Stimulated activated CD4-positive, alpha-beta T cell treated with anti-CD3 and anti-CD28 coated beads, TNF-alpha, amount 100 ng/mL, for 24 hours (primary cell): ENCODE results near the gene LHX2.

Experiments
- DNase-seq, 3 experiments: peaks; one replicate each; pipeline ENCODE4 v3.0.0-alpha.2; 2020; ENCODE audit warnings: low read depth in 3 of 3

Gene LHX2

GRCh38 chr9:123999661-124000060, 11.9 kb upstream of the LHX2 start:
- DNase-seq, result no peak

GRCh38 chr9:124000161-124000783, 11.3 kb upstream of the LHX2 start:
- no peak for DNase-seq

GRCh38 chr9:124000784-124001457, 10.6 kb upstream of the LHX2 start:
- DNase-seq, result no peak

DNA sequence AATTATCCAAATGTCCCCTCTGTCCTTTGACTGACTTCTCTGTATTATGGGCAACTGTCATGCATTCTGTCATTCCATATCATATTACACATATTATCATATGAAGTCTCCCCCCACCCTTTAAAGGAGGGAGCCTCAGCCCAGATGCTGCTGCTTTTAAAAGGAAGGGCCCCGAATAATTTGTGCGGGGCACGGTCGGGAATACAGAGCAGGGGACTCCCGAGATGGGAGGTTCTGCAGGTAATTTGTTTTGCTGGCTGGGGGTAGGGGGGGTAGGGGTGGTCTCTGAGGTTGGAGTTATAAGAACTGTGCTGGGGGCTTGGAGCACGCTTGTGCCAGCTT, 10.1 kb upstream of the LHX2 start:
- no peak for DNase-seq

DNA sequence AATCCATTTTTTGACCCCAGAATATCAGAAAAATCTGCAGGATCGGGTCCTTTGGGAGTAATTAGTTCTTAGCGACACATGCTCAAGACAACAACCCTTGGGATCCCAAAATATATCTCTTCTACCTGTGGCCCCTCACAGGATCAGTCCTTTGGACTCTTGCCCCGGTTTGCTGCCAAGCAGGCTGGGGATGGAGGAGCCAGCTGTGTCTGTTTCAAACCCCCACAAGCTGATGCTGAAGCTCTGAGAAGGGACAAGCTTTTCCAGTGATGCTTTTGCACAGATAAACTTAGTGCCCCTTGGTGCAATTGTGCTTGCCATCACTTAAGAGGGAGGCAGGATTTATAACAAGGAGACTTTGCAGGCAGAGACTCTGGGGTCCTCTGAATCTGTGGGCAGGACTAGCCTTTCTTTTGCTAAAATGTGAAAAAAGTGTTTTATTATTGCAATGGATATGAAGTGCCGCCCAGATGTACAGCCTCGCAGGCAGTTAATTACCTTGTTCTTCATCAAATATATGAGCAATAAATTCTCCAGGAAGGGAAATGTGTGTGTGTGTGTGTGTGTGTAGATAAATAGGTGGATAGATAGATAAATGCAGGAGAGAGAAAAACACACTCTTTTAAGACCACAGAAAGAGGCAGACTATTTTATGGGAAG, 9.6 kb upstream of the LHX2 start:
- no peak for DNase-seq

DNA sequence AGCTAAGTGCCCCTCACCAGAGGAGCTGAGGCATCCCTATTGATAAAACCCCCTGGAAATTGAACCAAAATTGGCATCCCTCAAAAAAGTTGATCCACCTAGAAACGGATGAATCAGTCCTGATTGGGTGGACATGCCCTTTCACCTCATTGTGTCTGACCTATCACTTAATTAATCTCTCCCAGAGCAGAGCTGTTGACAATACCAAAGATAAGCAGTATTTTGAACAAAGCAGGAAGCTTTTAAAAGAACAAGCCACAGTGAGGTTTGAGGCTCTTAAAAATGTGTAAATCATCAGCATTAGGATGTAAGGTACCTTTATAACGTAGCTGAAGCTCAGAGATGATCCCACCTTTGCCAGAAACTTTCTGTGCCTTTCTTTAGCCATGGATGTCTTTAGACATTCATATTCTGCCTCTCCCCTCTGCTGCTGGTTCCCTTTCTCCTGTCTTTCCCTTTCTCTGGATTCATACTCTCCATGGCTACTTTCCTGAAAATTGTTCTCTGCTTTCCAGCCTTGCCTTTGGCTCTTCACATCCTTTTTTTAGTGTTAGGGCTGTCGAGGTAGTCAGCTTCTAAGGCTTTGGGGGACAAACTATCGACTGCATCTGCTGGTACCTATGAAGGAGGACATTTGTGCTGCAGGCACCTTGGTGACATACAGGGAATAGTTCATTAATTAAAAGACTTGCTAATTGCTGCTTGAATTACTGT, 7.8 kb upstream of the LHX2 start:
- no peak for DNase-seq

DNA sequence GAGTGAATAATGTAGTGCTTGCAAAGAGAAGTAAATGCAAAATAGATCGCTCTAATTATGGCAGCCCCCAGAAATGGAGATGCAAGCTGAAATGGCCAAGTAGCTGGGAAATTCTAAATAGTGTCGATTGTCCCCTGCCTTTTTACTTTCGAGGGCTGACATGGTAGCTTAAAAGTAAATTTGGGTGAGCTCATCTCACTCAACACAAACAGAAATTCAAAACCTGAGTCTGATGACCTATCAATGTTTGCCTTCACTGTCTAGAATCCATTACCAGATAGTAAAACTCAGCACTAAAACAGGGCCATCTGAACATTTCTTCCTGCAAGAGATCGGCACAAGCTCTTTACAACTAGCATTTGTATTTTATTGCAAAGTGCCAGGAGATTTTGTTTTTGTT, 7.0 kb upstream of the LHX2 start:
- DNase-seq, result no peak

- DNase-seq, result no peak
Observed at GRCh38 chr9:124005029-124005771, 6.4 kb upstream of the LHX2 start.

- no peak for DNase-seq
Observed at GRCh38 chr9:124006448-124007361, 4.9 kb upstream of the LHX2 start.

GRCh38 chr9:124007565-124008302, 3.8 kb upstream of the LHX2 start:
- no peak for DNase-seq

DNA sequence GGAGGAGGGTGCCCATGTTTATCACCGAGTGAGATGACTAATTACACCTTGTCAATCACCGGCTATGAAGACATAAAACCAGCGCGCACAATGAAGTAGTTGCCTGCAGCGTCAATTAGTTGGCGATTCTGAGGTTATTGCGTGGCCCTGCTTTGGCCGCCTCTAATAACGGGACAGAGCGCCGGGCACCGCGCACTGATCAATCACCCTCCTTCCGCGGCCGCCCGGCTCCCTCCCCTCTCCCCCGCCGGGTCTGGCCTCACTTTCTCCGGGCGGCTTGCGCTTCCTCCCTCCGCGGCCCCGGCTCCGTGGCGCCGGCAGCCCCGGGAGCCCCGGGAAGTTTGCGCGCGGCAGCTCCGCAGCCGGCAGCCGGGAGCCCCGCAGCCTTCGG, 3.3 kb upstream of the LHX2 start:
- DNase-seq, result no peak

GRCh38 chr9:124008694-124009530, 2.7 kb upstream of the LHX2 start:
- DNase-seq, result no peak

DNA sequence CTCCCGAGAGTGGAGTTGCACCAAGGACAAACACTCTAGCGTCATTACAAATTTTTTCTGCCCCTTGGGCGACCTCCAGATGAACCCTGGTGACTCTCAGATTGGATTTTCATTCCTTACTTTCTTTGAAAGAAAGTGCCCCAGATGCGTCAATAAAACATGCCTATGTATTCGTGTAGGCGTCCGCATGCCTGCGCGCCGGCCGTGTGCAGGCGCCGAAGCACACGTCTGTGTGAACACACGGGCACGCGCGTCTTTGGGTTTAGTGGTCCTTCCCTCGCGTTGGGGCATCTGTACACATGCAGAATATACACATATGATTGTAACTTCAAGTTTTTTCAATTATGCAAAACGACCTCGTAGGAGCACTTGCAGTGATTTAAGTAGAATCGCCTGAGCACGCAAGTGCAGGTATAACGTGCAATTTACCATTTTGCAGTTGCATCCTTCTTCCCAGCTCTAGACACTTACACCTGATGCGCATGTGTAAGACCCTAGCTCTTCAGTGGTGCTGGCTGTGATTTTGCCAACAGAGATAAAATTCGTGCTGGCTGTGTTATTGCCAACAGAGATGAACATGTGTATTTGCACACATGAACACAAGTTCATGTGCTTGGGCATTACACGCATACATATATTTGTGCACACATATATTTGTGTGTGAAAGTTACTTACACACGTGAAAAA, 1.9 kb upstream of the LHX2 start:
- DNase-seq, result no peak

DNA sequence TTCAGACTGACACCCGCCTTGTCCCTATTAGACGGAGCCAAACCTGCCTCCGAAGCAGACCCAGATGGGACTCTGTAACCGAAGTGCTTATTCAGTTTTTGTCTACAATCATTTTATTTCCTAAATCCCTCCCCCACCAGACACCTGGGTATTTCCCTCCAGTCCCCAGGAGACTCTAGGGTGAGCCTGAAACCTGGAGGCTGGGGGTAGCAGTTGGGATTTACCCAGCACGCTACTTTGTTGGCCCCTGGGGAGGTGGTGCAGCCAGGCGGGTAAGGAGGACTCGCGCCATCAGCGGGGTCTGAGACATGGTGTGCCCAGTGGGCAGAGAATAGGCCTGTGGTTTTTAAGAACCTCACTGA, 1.3 kb upstream of the LHX2 start:
- DNase-seq, result no peak

- no peak for DNase-seq
Observed at GRCh38 chr9:124010665-124011321, 775 bp upstream of the LHX2 start.

DNA sequence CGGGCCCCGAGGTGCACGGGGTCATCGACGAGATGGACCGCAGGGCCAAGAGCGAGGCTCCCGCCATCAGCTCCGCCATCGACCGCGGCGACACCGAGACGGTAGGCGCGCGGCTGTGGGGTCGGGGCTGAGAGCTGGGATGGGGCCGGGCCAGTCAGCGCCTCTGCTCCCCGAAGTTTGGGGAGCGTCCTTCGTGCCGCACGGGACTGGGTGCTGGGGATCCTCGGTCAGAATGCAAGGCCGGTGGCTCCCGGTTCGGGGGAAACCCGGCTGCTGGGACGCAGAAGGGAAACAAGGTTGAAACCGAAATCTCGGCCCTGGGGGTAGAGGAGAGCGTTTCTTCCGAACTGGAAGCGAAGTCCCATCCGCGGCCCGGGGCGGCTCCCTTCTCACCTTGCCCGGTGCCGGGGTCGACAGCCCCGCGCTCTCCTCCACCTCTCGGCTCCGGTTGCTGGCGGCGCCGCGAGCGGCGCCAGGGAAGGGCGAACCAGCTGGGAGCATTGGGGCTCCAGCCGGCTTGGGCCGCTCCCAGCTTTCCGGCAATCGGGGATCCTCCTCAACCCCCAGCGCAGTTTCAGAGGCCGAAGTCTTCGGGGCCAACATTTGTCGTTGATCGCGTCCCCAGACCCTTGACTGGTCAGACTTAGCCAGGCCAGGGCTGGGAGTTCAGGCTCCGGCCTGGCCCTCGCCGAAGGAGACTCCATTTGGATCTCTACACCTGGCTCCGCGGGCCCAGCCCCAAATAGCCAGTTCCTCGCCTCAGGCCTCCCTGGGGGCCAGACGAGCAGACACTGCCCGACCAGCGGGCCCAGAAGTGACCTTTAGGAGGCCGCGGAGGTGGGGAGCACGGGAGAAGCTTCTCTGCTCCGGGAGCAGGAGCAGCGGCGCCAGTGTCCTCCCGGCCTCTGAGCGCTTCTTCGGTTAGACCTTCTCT, 1.1 kb downstream of the LHX2 start:
- DNase-seq, result no peak
